GM12878 (cell line): ENCODE data around the gene AHR. TPM values are rescaled to one million over a fixed set of nuclear protein-coding genes. Genes with fewer than 3 reads are reported as not detected.

Experiments used
- ATAC-seq: fragments of 200-7000 bp; cut with Tn5 transposase; 3 replicates; pipeline ENCODE4 v1.9.1; 2020; ENCODE audit warnings: mild to moderate bottlenecking, moderate library complexity
- BruUV-seq: library from RNA; stranded (reverse); fragments of 400-500 nt; replicated peaks from 2 replicates; lab custom pipeline; 2021; lab: Mats Ljungman, UMichigan
- CTCF ChIA-PET: fragments of 300-600 bp; sonication (Branson Sonifier 250); formaldehyde crosslinking; extraction: SDS; loops from one replicate; lab custom pipeline; 2021; ENCODE audit warnings: inconsistent platforms; lab: Yijun Ruan, JAX
- POLR2A ChIA-PET: fragments of 350-600 bp; formaldehyde crosslinking; extraction: SDS; loops from one replicate; lab custom pipeline; 2021; ENCODE audit warnings: inconsistent platforms; lab: Charles Lee
- RAD21 ChIA-PET: fragments of 300-600 bp; sonication (Branson Sonifier 250); formaldehyde crosslinking; loops from one replicate; lab custom pipeline; 2023; ENCODE audit warnings: antibody characterized with exemption; ENCODE audit not compliant: unreplicated experiment; lab: Charles Lee
- SMC1A ChIA-PET: fragments of 300-600 bp; sonication (Branson Sonifier 250); formaldehyde crosslinking; loops from one replicate; lab custom pipeline; 2023; ENCODE audit not compliant: unreplicated experiment, uncharacterized antibody; lab: Charles Lee
- DNase-seq: peaks from one replicate; pipeline ENCODE4 v3.0.0-alpha.2; 2011; ENCODE audit warnings: low read depth, low spot score
- FAIRE-seq: peaks from 3 replicates; lab custom pipeline; 2011; peaks lifted over from hg19 to GRCh38; lab: Jason Lieb, UNC
- H2AFZ ChIP-seq: 2 replicates; pipeline ENCODE4 v1.6.0; 2011; ENCODE audit warnings: low read depth, low read length, control low read depth; ENCODE audit not compliant: control insufficient read depth
- H3K27ac ChIP-seq: 2 replicates; pipeline ENCODE4 v1.5.1; 2011; ENCODE audit warnings: control low read depth; ENCODE audit not compliant: control insufficient read depth, insufficient read depth
- H3K27me3 ChIP-seq, 2 experiments: replicated peaks in 1 of 2; 2 replicates each; pipeline versions ENCODE4 v1.6.0 to v1.6.1; 2011; ENCODE audit warnings: low read length in 1 of 2; ENCODE audit not compliant: control insufficient read depth in 2 of 2, insufficient read depth in 2 of 2
- H3K36me3 ChIP-seq, 2 experiments: 2 replicates each; pipeline ENCODE4 v1.5.1; 2011; ENCODE audit warnings: low read length in 1 of 2; ENCODE audit not compliant: control insufficient read depth in 2 of 2, insufficient read depth in 2 of 2
- H3K4me1 ChIP-seq: 2 replicates; pipeline ENCODE4 v1.6.1; 2011; ENCODE audit warnings: mild to moderate bottlenecking, low read length, moderate library complexity, mixed read lengths; ENCODE audit not compliant: control insufficient read depth, insufficient read depth
- H3K4me2 ChIP-seq: 2 replicates; pipeline ENCODE4 v1.6.0; 2011; ENCODE audit warnings: control low read depth; ENCODE audit not compliant: control insufficient read depth, insufficient read depth
- H3K4me3 ChIP-seq: fragments of 200-600 bp; sonication (generic); 2 replicates; pipeline ENCODE4 v1.5.1; 2016
- H3K79me2 ChIP-seq: 2 replicates; pipeline ENCODE4 v1.6.0; 2011; ENCODE audit warnings: low read length; ENCODE audit not compliant: control insufficient read depth, insufficient read depth
- H3K9ac ChIP-seq: 2 replicates; pipeline ENCODE4 v1.8.0; 2011; ENCODE audit warnings: low read length, control low read depth, mixed read lengths; ENCODE audit not compliant: control insufficient read depth, insufficient read depth
- H3K9me3 ChIP-seq: replicated peaks from 3 replicates; pipeline ENCODE4 v1.5.1; 2011; ENCODE audit warnings: mild to moderate bottlenecking, low read length; ENCODE audit not compliant: control insufficient read depth, insufficient read depth
- H4K20me1 ChIP-seq: 2 replicates; pipeline ENCODE4 v1.6.0; 2011; ENCODE audit not compliant: control insufficient read depth, insufficient read depth
- FOXM1 ChIP-seq: IDR thresholded peaks from 2 replicates; pipeline ENCODE4 v1.6.1; 2012; ENCODE audit warnings: low read depth, mild to moderate bottlenecking, inconsistent platforms, low read length, moderate library complexity
- GATAD2B ChIP-seq: fragments of 450-650 bp; conservative IDR thresholded peaks from 2 replicates; pipeline ENCODE4 v1.6.1; 2017; ENCODE audit warnings: low read depth, mild to moderate bottlenecking, moderate library complexity
- IKZF2 ChIP-seq, 2 experiments: fragments of 450-650 bp; IDR thresholded peaks; 2 replicates each; pipeline ENCODE4 v1.6.1; 2017; ENCODE audit warnings: mild to moderate bottlenecking in 2 of 2, moderate library complexity in 2 of 2
- JUND ChIP-seq: IDR thresholded peaks from 2 replicates; pipeline ENCODE4 v1.6.1; 2012; ENCODE audit warnings: low read depth, mild to moderate bottlenecking, low read length, improper control_type of control experiment, moderate library complexity
- NR2F1 ChIP-seq: fragments of 450-650 bp; conservative IDR thresholded peaks from 2 replicates; pipeline ENCODE4 v1.6.1; 2017; ENCODE audit warnings: mild to moderate bottlenecking
- NRF1 ChIP-seq: conservative IDR thresholded peaks from 2 replicates; pipeline ENCODE4 v1.6.1; 2011; ENCODE audit warnings: mild to moderate bottlenecking, low read depth, low read length, improper control_type of control experiment
- YBX1 ChIP-seq: fragments of 450-650 bp; IDR thresholded peaks from 2 replicates; pipeline ENCODE4 v1.6.1; 2016; ENCODE audit warnings: antibody characterized with exemption
- in situ Hi-C: fragments of 300-500 bp; cut with MboI; formaldehyde crosslinking; loops from 9 replicates; pipeline ENCODE4 v1.14.3; 2018; ENCODE audit warnings: mixed read lengths
- intact Hi-C: fragments of 100-400 bp; cut with micrococcal nuclease; formaldehyde crosslinking; loops from one replicate; pipeline ENCODE4 v1.14.2; 2022; ENCODE audit not compliant: unreplicated experiment
- polyA plus RNA-seq, 11 experiments: library from polyadenylated mRNA; depleted of rRNA in 4 of 11; unstranded in 6 of 11; stranded (reverse) in 5 of 11; fragments of >200 nt; fragmentation: Nextera tagmentation in 4 of 11; fragmentation: Illumina TruSeq in 1 of 11; extraction: Ambion mirVana in 4 of 11; extraction: Trizol in 1 of 11; gene quantifications; 1 replicate in 1 of 11; 2 replicates in 10 of 11; pipeline versions ENCODE4 v1.2.1 to v1.2.3, GENCODE V29; 2011 to 2016; ENCODE audit warnings: inconsistent platforms in 2 of 11, missing spikeins in 2 of 11, low read depth in 1 of 11
- total RNA-seq, 4 experiments: library from RNA; depleted of rRNA in 3 of 4; stranded (reverse); fragments of >200 nt in 3 of 4; fragmentation: Illumina TruSeq in 1 of 4; extraction: Trizol in 1 of 4; gene quantifications; 2 replicates each; pipeline versions ENCODE4 v1.2.1 to v1.2.3, GENCODE V29; 2013 to 2021
- TF ChIP-seq, protein P1 (sequence below): fragments of 150-350 bp; IDR thresholded peaks from 2 replicates; pipeline ENCODE4 v1.6.1; 2016; ENCODE audit warnings: low read depth, low read length

AHR gene
- total and polyA plus RNA-seq, 10 of the 15 experiments (the other 5 are each of a cell fraction or from before 2014, with no cell fraction given) = 1.7 to 16.9 (median 4.5) TPM

DNA sequence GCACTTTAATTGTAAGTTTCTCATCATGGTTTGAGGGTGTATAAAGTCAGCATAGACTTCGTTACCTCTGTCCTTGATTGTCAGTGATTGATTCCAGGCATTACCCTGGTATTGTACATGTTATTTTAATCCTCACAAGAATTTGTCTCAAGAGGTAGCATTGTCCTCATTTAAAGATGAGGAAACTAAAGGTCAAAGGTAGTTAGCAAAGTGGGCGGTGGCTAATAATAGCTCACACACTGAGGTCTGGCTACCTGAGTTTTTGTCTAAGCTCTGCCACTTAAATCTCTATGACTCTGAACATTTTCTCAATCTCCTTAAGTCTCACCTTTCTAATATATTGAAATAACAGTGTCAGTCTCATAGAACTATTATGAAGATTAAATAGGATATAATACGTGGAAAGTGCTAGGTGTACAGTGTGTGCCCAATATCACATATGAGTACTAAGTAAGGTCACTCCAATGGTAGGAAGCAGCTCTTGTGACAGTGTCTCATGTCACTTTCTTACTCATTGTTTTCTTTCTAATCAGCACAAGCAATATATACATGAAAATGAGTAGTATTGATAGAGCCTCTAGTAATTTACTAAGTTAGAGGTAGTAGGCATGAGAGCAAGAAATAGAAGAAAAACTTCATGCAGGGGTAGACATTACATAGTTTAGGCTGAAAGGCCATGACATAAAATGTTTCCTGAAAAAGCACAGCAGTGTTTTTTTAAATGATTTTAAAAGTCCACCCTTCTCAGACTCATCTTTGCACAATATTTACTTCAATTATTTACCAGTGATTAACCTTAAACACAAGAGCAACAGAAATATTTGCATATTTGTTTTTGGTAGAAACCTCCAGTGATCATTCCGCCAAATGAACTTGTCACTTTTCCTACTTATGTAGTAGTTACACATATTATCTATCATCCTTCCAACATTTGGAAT lies 21.0 kb downstream of the AHR start (continued):
- TF ChIP-seq, protein P1, sequence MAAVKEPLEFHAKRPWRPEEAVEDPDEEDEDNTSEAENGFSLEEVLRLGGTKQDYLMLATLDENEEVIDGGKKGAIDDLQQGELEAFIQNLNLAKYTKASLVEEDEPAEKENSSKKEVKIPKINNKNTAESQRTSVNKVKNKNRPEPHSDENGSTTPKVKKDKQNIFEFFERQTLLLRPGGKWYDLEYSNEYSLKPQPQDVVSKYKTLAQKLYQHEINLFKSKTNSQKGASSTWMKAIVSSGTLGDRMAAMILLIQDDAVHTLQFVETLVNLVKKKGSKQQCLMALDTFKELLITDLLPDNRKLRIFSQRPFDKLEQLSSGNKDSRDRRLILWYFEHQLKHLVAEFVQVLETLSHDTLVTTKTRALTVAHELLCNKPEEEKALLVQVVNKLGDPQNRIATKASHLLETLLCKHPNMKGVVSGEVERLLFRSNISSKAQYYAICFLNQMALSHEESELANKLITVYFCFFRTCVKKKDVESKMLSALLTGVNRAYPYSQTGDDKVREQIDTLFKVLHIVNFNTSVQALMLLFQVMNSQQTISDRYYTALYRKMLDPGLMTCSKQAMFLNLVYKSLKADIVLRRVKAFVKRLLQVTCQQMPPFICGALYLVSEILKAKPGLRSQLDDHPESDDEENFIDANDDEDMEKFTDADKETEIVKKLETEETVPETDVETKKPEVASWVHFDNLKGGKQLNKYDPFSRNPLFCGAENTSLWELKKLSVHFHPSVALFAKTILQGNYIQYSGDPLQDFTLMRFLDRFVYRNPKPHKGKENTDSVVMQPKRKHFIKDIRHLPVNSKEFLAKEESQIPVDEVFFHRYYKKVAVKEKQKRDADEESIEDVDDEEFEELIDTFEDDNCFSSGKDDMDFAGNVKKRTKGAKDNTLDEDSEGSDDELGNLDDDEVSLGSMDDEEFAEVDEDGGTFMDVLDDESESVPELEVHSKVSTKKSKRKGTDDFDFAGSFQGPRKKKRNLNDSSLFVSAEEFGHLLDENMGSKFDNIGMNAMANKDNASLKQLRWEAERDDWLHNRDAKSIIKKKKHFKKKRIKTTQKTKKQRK = no peak
- no peak for TF ChIP-seq NRF1
- 0 out of 2 replicates have a peak, but pooled peaks have one; percentile 37 for TF ChIP-seq NR2F1
- no peak for TF ChIP-seq IKZF2 (IDR thresholded peaks at IDR 0.05)
- TF ChIP-seq FOXM1 = no peak
- no peak for TF ChIP-seq YBX1
- TF ChIP-seq GATAD2B = no peak

DNA sequence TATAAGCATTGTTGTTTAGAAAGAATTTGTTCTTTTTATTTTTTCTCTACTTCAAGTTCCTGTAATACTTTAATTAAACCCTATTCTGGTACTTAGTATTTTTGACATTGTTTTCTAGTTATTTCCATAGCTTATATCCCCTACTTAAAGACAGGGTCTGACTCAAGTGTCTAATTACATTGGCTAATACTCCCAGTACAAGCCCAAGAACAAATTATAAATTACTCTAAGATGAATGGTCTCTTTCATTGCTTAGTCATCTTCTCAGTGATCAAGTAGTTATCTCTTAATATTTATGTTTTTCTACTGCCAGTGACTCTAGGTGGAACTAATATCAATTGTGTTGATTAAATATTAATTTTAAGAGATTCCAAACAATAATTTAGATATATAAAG lies 21.6 kb downstream of the AHR start:
- H3K36me3 ChIP-seq = no peaks in the 10 kb centered on the region
- RAD21 ChIA-PET = no interaction called here
- H3K4me3 ChIP-seq = no peak overlapping the region
- intact Hi-C loops (no loop called here), in situ Hi-C loops (no loop called here)
- DNase-seq (no peak), ATAC-seq (no peak), FAIRE-seq (no peak)
- H3K79me2 ChIP-seq = no peaks in the 10 kb centered on the region
- no peak for TF ChIP-seq JUND
- POLR2A ChIA-PET = interaction anchor here (0.7 kb wide), 1 partner anchor 167 kb away, joined by 3 read pairs; no protein-coding TSS in a partner anchor
- H4K20me1 ChIP-seq = no peaks in the 10 kb centered on the region
- no peak overlapping the region for H3K4me2 ChIP-seq
- H3K9me3 ChIP-seq = no peaks in the 10 kb centered on the region
- no peaks in the 10 kb centered on the region for H3K4me1 ChIP-seq
- no peak overlapping the region for H3K9ac ChIP-seq
- H2AFZ ChIP-seq = no peak overlapping the region
- no peaks in the 10 kb centered on the region for H3K27me3 ChIP-seq
- no TSS peak for BruUV-seq
- CTCF ChIA-PET = interaction anchor here (1.3 kb wide), 1 partner anchor 18 kb away, joined by 6 read pairs; no protein-coding TSS in a partner anchor
- H3K27ac ChIP-seq = no peak overlapping the region
- SMC1A ChIA-PET = interaction anchor here (0.9 to 4.8 kb wide), 4 partner anchors 9 to 16 kb away, joined by 3 to 19 read pairs (median 4); no protein-coding TSS in a partner anchor
